ENCODE measurements around the gene MARCHF2. TPM values are rescaled to one million over a fixed set of nuclear protein-coding genes. Genes with fewer than 3 reads are reported as not detected.

The MARCHF2 gene
- total and polyA plus RNA-seq, 8 donors = 8.8 to 22.6 (median 11.4) TPM

- intact Hi-C loops (cut with DNase I) = no loop called here
- Histone ChIP-seq H3K27me3 (no peaks in the 10 kb centered on the region), H3K36me3 (peaks cover 0 to 15% (median 0%) of the 10 kb centered on the region in 3 donors), H3K4me1 (peaks cover 42 to 67% (median 62%) of the 10 kb centered on the region in 3 donors), H3K27ac (no peak overlapping the region), H3K9me3 (no peaks in the 10 kb centered on the region), H3K4me3 (no peak overlapping the region)
- ATAC-seq (no peak), FAIRE-seq (no peak), DNase-seq (no peak)
- 72 to 89% methylated on average over 5 of the region's 5 CpGs for WGBS, 2 donors
- TF ChIP-seq CTCF (IDR thresholded peaks at IDR 0.05) = no peak
Observed at GRCh38 chr19:8455018-8455417, 41.9 kb downstream of the MARCHF2 start.

- no peak for ATAC-seq
Observed at GRCh38 chr19:8456064-8456463, 43.0 kb downstream of the MARCHF2 start.

DNA sequence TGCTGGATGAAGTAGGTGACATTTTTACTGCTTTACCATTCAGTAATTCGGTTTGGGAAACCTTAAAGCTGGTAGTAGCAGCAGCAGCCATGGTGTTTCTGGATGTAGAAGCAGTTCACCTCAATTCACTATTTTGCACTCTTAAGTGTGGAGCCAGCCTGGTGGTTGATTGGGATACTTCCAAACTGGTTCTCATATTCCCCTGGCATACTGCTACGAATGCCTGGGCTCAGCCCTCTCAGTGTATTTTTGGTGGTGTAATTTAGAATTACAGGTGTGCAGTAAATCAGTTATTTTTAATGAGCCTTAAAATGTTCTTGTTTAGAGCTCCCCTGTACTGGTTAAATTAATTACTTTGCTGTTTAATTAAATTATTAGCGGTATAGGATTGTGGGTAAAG is 44.1 kb downstream of the MARCHF2 start:
- no peak for FAIRE-seq
- peaks cover 0 to 15% (median 0%) of the 10 kb centered on the region in 3 donors for H3K36me3 ChIP-seq
- H3K9me3 ChIP-seq = no peaks in the 10 kb centered on the region
- H3K27me3 ChIP-seq = no peaks in the 10 kb centered on the region
- no peak for TF ChIP-seq CTCF (IDR thresholded peaks at IDR 0.05)
- DNase-seq = no peak
- 55 to 59% methylated on average over 3 of the region's 3 CpGs for WGBS, 2 donors
- H3K4me1 ChIP-seq = peaks cover 34 to 62% (median 51%) of the 10 kb centered on the region in 3 donors
- H3K4me3 ChIP-seq = no peak overlapping the region
- intact Hi-C loops (cut with DNase I) = no loop called here
- no peak for ATAC-seq
- H3K27ac ChIP-seq = no peak overlapping the region

More at GRCh38 chr19:8456064-8456463, 43.0 kb downstream of the MARCHF2 start:
- H3K4me3 ChIP-seq = no peak overlapping the region
- H3K9me3 ChIP-seq = no peaks in the 10 kb centered on the region
- no peak for TF ChIP-seq CTCF (IDR thresholded peaks at IDR 0.05)
- 51 to 56% methylated on average over 7 of the region's 7 CpGs for WGBS, 2 donors
- H3K27ac ChIP-seq = no peak overlapping the region
- H3K27me3 ChIP-seq = no peaks in the 10 kb centered on the region
- H3K36me3 ChIP-seq = peaks cover 0 to 15% (median 0%) of the 10 kb centered on the region in 3 donors
- intact Hi-C loops (cut with DNase I) = no loop called here
- DNase-seq (no peak), FAIRE-seq (no peak)
- H3K4me1 ChIP-seq = peaks cover 36 to 71% (median 63%) of the 10 kb centered on the region in 3 donors

GRCh38 chr19:8457827-8458226 is 44.7 kb downstream of the MARCHF2 start:
- 60 to 81% methylated on average over 1 of the region's 1 CpG for WGBS, 2 donors
- no peak for ATAC-seq
- intact Hi-C loops (cut with DNase I) = no loop called here
- H3K27ac ChIP-seq = peak overlapping the region in 1 of 4 donors; percentile 44
- no peaks in the 10 kb centered on the region for H3K9me3 ChIP-seq
- H3K4me3 ChIP-seq = no peak overlapping the region
- H3K36me3 ChIP-seq = peaks cover 0 to 15% (median 0%) of the 10 kb centered on the region in 3 donors
- no peak for DNase-seq
- no peak for TF ChIP-seq CTCF (IDR thresholded peaks at IDR 0.05)
- FAIRE-seq = no peak
- H3K4me1 ChIP-seq = peaks cover 30 to 57% (median 45%) of the 10 kb centered on the region in 3 donors
- no peaks in the 10 kb centered on the region for H3K27me3 ChIP-seq

GRCh38 chr19:8458380-8458779 is 45.3 kb downstream of the MARCHF2 start:
- H3K9me3 ChIP-seq = no peaks in the 10 kb centered on the region
- H3K27ac ChIP-seq = peak overlapping the region in 3 of 4 donors; percentile 10 to 44 (median 13)
- DNase-seq (no peak), FAIRE-seq (no peak), ATAC-seq (peak; percentile 53 to 81 (median 72))
- TF ChIP-seq CTCF (IDR thresholded peaks at IDR 0.05) = no peak
- peaks cover 0 to 17% (median 0%) of the 10 kb centered on the region in 3 donors for H3K36me3 ChIP-seq
- H3K27me3 ChIP-seq = no peaks in the 10 kb centered on the region
- H3K4me1 ChIP-seq = peaks cover 24 to 57% (median 40%) of the 10 kb centered on the region in 3 donors
- intact Hi-C loops (cut with DNase I) = no loop called here
- no peak overlapping the region for H3K4me3 ChIP-seq
- 19 to 23% methylated on average over 5 of the region's 5 CpGs for WGBS, 2 donors
